GM21526 (cell line): ENCODE measurements around the gene TGFBR2.

Source experiments
- ATAC-seq: cut with Tn5 transposase; IDR thresholded peaks from one replicate; pipeline ENCODE4 v1.9.1; 2021; ENCODE audit warnings: moderate library complexity; ENCODE audit not compliant: unreplicated experiment, low FRiP score

Gene TGFBR2

GRCh38 chr3:30708472-30708871 lies 102.1 kb downstream of the TGFBR2 start:
- ATAC-seq: no peak

GRCh38 chr3:30710017-30710416 lies 103.6 kb downstream of the TGFBR2 start:
- ATAC-seq: no peak

GRCh38 chr3:30711151-30711550 lies 104.8 kb downstream of the TGFBR2 start:
- no peak for ATAC-seq

GRCh38 chr3:30711867-30712266 lies 105.5 kb downstream of the TGFBR2 start:
- no peak for ATAC-seq

GRCh38 chr3:30712991-30713390 lies 106.6 kb downstream of the TGFBR2 start:
- no peak for ATAC-seq

- ATAC-seq: no peak
These were observed 107.6 kb downstream of the TGFBR2 start for GRCh38 chr3:30713885-30714503.

- ATAC-seq: no peak
These were observed 113.1 kb downstream of the TGFBR2 start for GRCh38 chr3:30719536-30719935.

GRCh38 chr3:30720586-30721313 lies 114.3 kb downstream of the TGFBR2 start:
- no peak for ATAC-seq

- no peak for ATAC-seq
These were observed 114.9 kb downstream of the TGFBR2 start for GRCh38 chr3:30721314-30721634.

GRCh38 chr3:30723211-30723610 lies 116.8 kb downstream of the TGFBR2 start:
- no peak for ATAC-seq

GRCh38 chr3:30724863-30725262 lies 118.5 kb downstream of the TGFBR2 start:
- ATAC-seq: no peak

- ATAC-seq: no peak
These were observed 121.7 kb downstream of the TGFBR2 start for GRCh38 chr3:30728143-30728542.

GRCh38 chr3:30729512-30729911 lies 123.1 kb downstream of the TGFBR2 start:
- no peak for ATAC-seq

GRCh38 chr3:30729936-30730335 lies 123.5 kb downstream of the TGFBR2 start:
- ATAC-seq: no peak

GRCh38 chr3:30730967-30731366 lies 124.6 kb downstream of the TGFBR2 start:
- ATAC-seq: no peak

- ATAC-seq: no peak
These were observed 126.8 kb downstream of the TGFBR2 start for GRCh38 chr3:30733209-30733608.

- no peak for ATAC-seq
These were observed 127.3 kb downstream of the TGFBR2 start for GRCh38 chr3:30733696-30734095.

GRCh38 chr3:30737743-30738499 lies 131.5 kb downstream of the TGFBR2 start:
- ATAC-seq: no peak

- ATAC-seq: no peak
These were observed 132.2 kb downstream of the TGFBR2 start for GRCh38 chr3:30738605-30739004.

- no peak for ATAC-seq
These were observed 135.5 kb downstream of the TGFBR2 start for GRCh38 chr3:30741889-30742288.

- ATAC-seq: no peak
These were observed 136.6 kb downstream of the TGFBR2 start for GRCh38 chr3:30742796-30743619.
